T-cell (primary cell): ENCODE results near the gene GH2. TPM values are rescaled to one million over a fixed set of nuclear protein-coding genes. Genes with fewer than 3 reads are reported as not detected.

ENCODE experiments used
- ATAC-seq, 4 experiments: fragments of 200-7000 bp in 3 of 4; fragments of 150-1000 bp in 1 of 4; cut with Tn5 transposase; replicated peaks in 1 of 4; 1 replicate in 3 of 4; 2 replicates in 1 of 4; pipeline ENCODE4 v1.10.0; 2021; ENCODE audit warnings: moderate library complexity in 3 of 4, mild to moderate bottlenecking in 2 of 4, moderate number of reproducible peaks in 1 of 4
- CTCF ChIA-PET, 2 donors: fragments of 300-600 bp; sonication (Branson Sonifier 250); formaldehyde crosslinking; loops; one replicate each; lab custom pipeline; 2022; ENCODE audit warnings: antibody characterized with exemption in 2 of 2; lab: Charles Lee
- POLR2A ChIA-PET, 2 donors: fragments of 300-600 bp; sonication (Branson Sonifier 250); formaldehyde crosslinking; loops; one replicate each; lab custom pipeline; 2022; ENCODE audit warnings: antibody characterized with exemption in 2 of 2; lab: Charles Lee
- DNase-seq, 35 experiments: peaks; one replicate each; pipeline versions ENCODE4 v3.0.0 to v3.0.0-alpha.2; 2013 to 2023
- H3K27ac ChIP-seq: one replicate; pipeline ENCODE4 v1.5.1; 2013; ENCODE audit warnings: low read length
- H3K27me3 ChIP-seq, 2 experiments: replicated peaks in 1 of 2; 1 replicate in 1 of 2; 2 replicates in 1 of 2; pipeline versions ENCODE4 v1.6.1 to v1.7.0; 2013; ENCODE audit warnings: low read length in 1 of 2, mixed read lengths in 1 of 2; ENCODE audit not compliant: control insufficient read depth in 2 of 2, insufficient read depth in 2 of 2; ENCODE audit errors: extremely low read depth in 1 of 2
- H3K36me3 ChIP-seq, 2 donors: 1 replicate in 1 of 2; 2 replicates in 1 of 2; pipeline versions ENCODE4 v1.6.1 to v1.7.0; 2013; ENCODE audit warnings: low read length in 1 of 2; ENCODE audit not compliant: control insufficient read depth in 2 of 2, insufficient read depth in 1 of 2; ENCODE audit errors: extremely low read depth in 1 of 2
- H3K4me1 ChIP-seq, 2 experiments: 1 replicate in 1 of 2; 2 replicates in 1 of 2; pipeline versions ENCODE4 v1.6.1 to v1.7.0; 2013; ENCODE audit warnings: low read length in 2 of 2, mixed read lengths in 1 of 2; ENCODE audit not compliant: insufficient read depth in 2 of 2, control insufficient read depth in 1 of 2; ENCODE audit errors: extremely low read depth in 1 of 2
- H3K4me3 ChIP-seq, 2 donors: 1 replicate in 1 of 2; 2 replicates in 1 of 2; pipeline versions ENCODE4 v1.5.1 to v1.7.0; 2013; ENCODE audit warnings: mild to moderate bottlenecking in 2 of 2, low read length in 1 of 2, moderate library complexity in 1 of 2; ENCODE audit not compliant: control insufficient read depth in 1 of 2; ENCODE audit errors: extremely low read depth in 1 of 2
- H3K9me3 ChIP-seq: 2 replicates; pipeline ENCODE4 v1.7.0; 2013
- H3K27ac Mint-ChIP-seq, 2 donors: one replicate each; pipeline ENCODE4 v1.8.0; 2020 to 2021; ENCODE audit warnings: mild to moderate bottlenecking in 2 of 2, mixed read lengths in 2 of 2
- H3K27me3 Mint-ChIP-seq, 2 donors: one replicate each; pipeline ENCODE4 v1.8.0; 2021 to 2022; ENCODE audit warnings: mixed read lengths in 2 of 2
- H3K36me3 Mint-ChIP-seq: one replicate; pipeline ENCODE4 v1.8.0; 2021; ENCODE audit warnings: mixed read lengths
- H3K4me1 Mint-ChIP-seq, 3 donors: one replicate each; pipeline ENCODE4 v1.8.0; 2020 to 2022; ENCODE audit warnings: mixed read lengths in 3 of 3, mild to moderate bottlenecking in 1 of 3
- H3K4me3 Mint-ChIP-seq, 3 donors: one replicate each; pipeline ENCODE4 v1.8.0; 2020 to 2022; ENCODE audit warnings: mild to moderate bottlenecking in 3 of 3, mixed read lengths in 3 of 3, moderate library complexity in 3 of 3
- H3K9me3 Mint-ChIP-seq, 3 donors: one replicate each; pipeline ENCODE4 v1.8.0; 2020 to 2022; ENCODE audit warnings: mixed read lengths in 3 of 3
- WGBS: methylation state at CpG from one replicate; pipeline ENCODE4 v1.1.5; 2013; ENCODE audit warnings: missing lambda C conversion rate; ENCODE audit not compliant: insufficient coverage; 5-methylcytosine and 5-hydroxymethylcytosine counted together
- total RNA-seq, 35 experiments: library from RNA in 6 of 35; stranded (reverse) in 6 of 35; fragments of 120-200 nt in 1 of 35; gene quantifications; one replicate each; pipeline versions ENCODE4 v1.2.1 to v1.2.4 and lab custom pipeline; 2013 to 2026

GH2 gene
- total RNA-seq (not detected), total RNA-seq (lab: John Stamatoyannopoulos, UW) (0 reads per million in 29 experiments)
- total RNA-seq (2013), result not detected

- Mint-ChIP-seq H3K4me3 (no peak within 1 kb of the TSS), H3K36me3 (no peaks in the 10 kb centered on the region), H3K4me1 (peaks cover 0 to 1% (median 0%) of the 10 kb centered on the region in 3 donors), H3K9me3 (no peaks in the 10 kb centered on the region), H3K27ac (no peak within 1 kb of the TSS), H3K27me3 (no peaks in the 10 kb centered on the region)
- peaks cover 0 to 17% of the 10 kb centered on the region in 2 experiments for H3K27me3 ChIP-seq
- H3K4me1 ChIP-seq, result peaks cover 0 to 3% of the 10 kb centered on the region in 2 experiments
- DNase-seq, result peak in 34 of 35 experiments; percentile 17 to 81 (median 48)
- H3K27ac ChIP-seq, result no peak within 1 kb of the TSS
- WGBS, result 100% methylated on average over 1 of the region's 15 CpGs
- ChIA-PET POLR2A (no interaction called here), CTCF (interaction anchor here in 1 of 2 donors (1.1 kb wide), 1 partner anchor 11 kb away, joined by 3 read pairs; no protein-coding TSS in a partner anchor)
- no peaks in the 10 kb centered on the region for H3K9me3 ChIP-seq
- peak; percentile 81 to 88 (median 83) for ATAC-seq
- H3K36me3 ChIP-seq, result no peaks in the 10 kb centered on the region
- H3K4me3 ChIP-seq, result no peak within 1 kb of the TSS
Measured at GRCh38 chr17:63881935-63882601, at the start of gene GH2. TSS of gene GH2 (minus strand) at chr17:63881944. CDS start at chr17:63881801, 143 bp downstream.

- POLR2A ChIA-PET, result no interaction called here
- Histone ChIP-seq H3K4me1 (peaks cover 7 to 29% of the 10 kb centered on the region in 2 experiments), H3K4me3 (peak overlapping the region; percentile 67 to 76), H3K27ac (peak overlapping the region; percentile 70), H3K27me3 (no peaks in the 10 kb centered on the region), H3K36me3 (peaks cover 4 to 14% of the 10 kb centered on the region in 2 donors), H3K9me3 (no peaks in the 10 kb centered on the region)
- ATAC-seq (peak; percentile 77 to 82 (median 80)), DNase-seq (peak in 34 of 35 experiments; percentile 25 to 77 (median 52))
- Mint-ChIP-seq H3K4me1 (peaks cover 22 to 34% (median 28%) of the 10 kb centered on the region in 3 donors), H3K9me3 (no peaks in the 10 kb centered on the region), H3K36me3 (peaks cover 6% of the 10 kb centered on the region), H3K27me3 (no peaks in the 10 kb centered on the region), H3K27ac (peak overlapping the region; percentile 95 to 97), H3K4me3 (peak overlapping the region; percentile 82 to 90 (median 83))
- 37% methylated on average over 11 of the region's 16 CpGs for WGBS
- CTCF ChIA-PET, result interaction anchor here in 1 of 2 donors (1.1 to 3.0 kb wide), 3 partner anchors 15 to 95 kb away, joined by 3 to 8 read pairs (median 5); no protein-coding TSS in a partner anchor
Measured at GRCh38 chr17:63930951-63931575, 49.3 kb upstream of the GH2 start.

GRCh38 chr17:63929860-63930766, 48.4 kb upstream of the GH2 start:
- ChIA-PET CTCF (interaction anchor here in 1 of 2 donors (0.5 to 1.3 kb wide), 2 partner anchors 8 to 10 kb away, joined by 3 read pairs; no protein-coding TSS in a partner anchor), POLR2A (interaction anchor here in 1 of 2 donors (0.6 kb wide), 1 partner anchor 81 kb away, joined by 4 read pairs; no protein-coding TSS in a partner anchor)
- peak overlapping the region; percentile 95 to 97 for H3K27ac Mint-ChIP-seq
- peaks cover 22 to 33% (median 28%) of the 10 kb centered on the region in 3 donors for H3K4me1 Mint-ChIP-seq
- Histone ChIP-seq H3K4me3 (peak overlapping the region in 1 of 2 donors; percentile 67), H3K27me3 (no peaks in the 10 kb centered on the region), H3K27ac (peak overlapping the region; percentile 70), H3K4me1 (peaks cover 7 to 29% of the 10 kb centered on the region in 2 experiments), H3K9me3 (no peaks in the 10 kb centered on the region), H3K36me3 (peaks cover 4 to 14% of the 10 kb centered on the region in 2 donors)
- peaks cover 6% of the 10 kb centered on the region for H3K36me3 Mint-ChIP-seq
- H3K4me3 Mint-ChIP-seq, result peak overlapping the region in 2 of 3 donors; percentile 82 to 90
- ATAC-seq (no peak), DNase-seq (no peak)
- no peaks in the 10 kb centered on the region for H3K9me3 Mint-ChIP-seq
- WGBS, result 97% methylated on average over 22 of the region's 24 CpGs
- H3K27me3 Mint-ChIP-seq, result no peaks in the 10 kb centered on the region

- POLR2A ChIA-PET, result no interaction called here
Measured at GRCh38 chr17:63928966-63929695, 47.4 kb upstream of the GH2 start.

GRCh38 chr17:63928172-63928666, 46.5 kb upstream of the GH2 start:
- no peaks in the 10 kb centered on the region for H3K9me3 Mint-ChIP-seq
- H3K27me3 Mint-ChIP-seq, result no peaks in the 10 kb centered on the region
- H3K36me3 Mint-ChIP-seq, result peaks cover 6% of the 10 kb centered on the region
- no peak overlapping the region for H3K4me3 ChIP-seq
- H3K36me3 ChIP-seq, result peaks cover 4 to 14% of the 10 kb centered on the region in 2 donors
- H3K4me3 Mint-ChIP-seq, result no peak overlapping the region
- H3K27me3 ChIP-seq, result no peaks in the 10 kb centered on the region
- POLR2A ChIA-PET, result no interaction called here
- peaks cover 7 to 29% of the 10 kb centered on the region in 2 experiments for H3K4me1 ChIP-seq
- no peak overlapping the region for H3K27ac Mint-ChIP-seq
- ATAC-seq (no peak), DNase-seq (no peak)
- no peak overlapping the region for H3K27ac ChIP-seq
- peaks cover 22 to 28% (median 28%) of the 10 kb centered on the region in 3 donors for H3K4me1 Mint-ChIP-seq
- no peaks in the 10 kb centered on the region for H3K9me3 ChIP-seq
- CTCF ChIA-PET, result interaction anchor here in 1 of 2 donors (0.7 to 1.0 kb wide), 2 partner anchors 8 to 256 kb away, joined by 4 to 8 read pairs; no protein-coding TSS in a partner anchor
- 94% methylated on average over 8 of the region's 10 CpGs for WGBS

More at GRCh38 chr17:63928966-63929695, 47.4 kb upstream of the GH2 start:
- peaks cover 7 to 29% of the 10 kb centered on the region in 2 experiments for H3K4me1 ChIP-seq
- CTCF ChIA-PET, result interaction anchor here in 1 of 2 donors (0.5 to 1.3 kb wide), 3 partner anchors 8 to 9 kb away, joined by 3 to 8 read pairs (median 3); no protein-coding TSS in a partner anchor
- ATAC-seq, result no peak
- no peaks in the 10 kb centered on the region for H3K27me3 ChIP-seq
- H3K4me1 Mint-ChIP-seq, result peaks cover 22 to 31% (median 28%) of the 10 kb centered on the region in 3 donors
- H3K4me3 Mint-ChIP-seq, result peak overlapping the region in 2 of 3 donors; percentile 34 to 42
- no peak for DNase-seq
- H3K36me3 ChIP-seq, result peaks cover 4 to 14% of the 10 kb centered on the region in 2 donors
- H3K27ac ChIP-seq, result no peak overlapping the region
- no peaks in the 10 kb centered on the region for H3K9me3 Mint-ChIP-seq
- H3K4me3 ChIP-seq, result no peak overlapping the region
- no peaks in the 10 kb centered on the region for H3K9me3 ChIP-seq
- H3K36me3 Mint-ChIP-seq, result peaks cover 6% of the 10 kb centered on the region
- peak overlapping the region in 1 of 2 donors; percentile 75 for H3K27ac Mint-ChIP-seq
- H3K27me3 Mint-ChIP-seq, result no peaks in the 10 kb centered on the region
- 87% methylated on average over 8 of the region's 10 CpGs for WGBS
